ENCODE measurements around the gene APBA1.

APBA1 gene

GRCh38 chr9:69579032-69579758 is 93.0 kb downstream of the APBA1 start:
- no peak for DNase-seq (ENCODE audit: low spot score)

GRCh38 chr9:69578026-69578425 is 94.1 kb downstream of the APBA1 start:
- no peak for DNase-seq (ENCODE audit: low spot score)

- DNase-seq (ENCODE audit: low spot score), result no peak
Observed at GRCh38 chr9:69577123-69577522, 95.0 kb downstream of the APBA1 start.

GRCh38 chr9:69574057-69574456 is 98.1 kb downstream of the APBA1 start:
- no peak for DNase-seq (ENCODE audit: low spot score)

GRCh38 chr9:69573651-69574050 is 98.5 kb downstream of the APBA1 start:
- DNase-seq (ENCODE audit: low spot score), result no peak

- no peak for DNase-seq (ENCODE audit: low spot score)
Observed at GRCh38 chr9:69572611-69573010, 99.6 kb downstream of the APBA1 start.

- no peak for DNase-seq (ENCODE audit: low spot score)
Observed at GRCh38 chr9:69571032-69571431, 101.1 kb downstream of the APBA1 start.

GRCh38 chr9:69569738-69570451 is 102.3 kb downstream of the APBA1 start:
- no peak for DNase-seq (ENCODE audit: low spot score)

- no peak for DNase-seq (ENCODE audit: low spot score)
Observed at GRCh38 chr9:69564557-69564956, 107.6 kb downstream of the APBA1 start.

- DNase-seq (ENCODE audit: low spot score), result no peak
Observed at GRCh38 chr9:69559126-69559525, 113.0 kb downstream of the APBA1 start.

GRCh38 chr9:69556707-69557106 is 115.5 kb downstream of the APBA1 start:
- no peak for DNase-seq (ENCODE audit: low spot score)

- no peak for DNase-seq (ENCODE audit: low spot score)
Observed at GRCh38 chr9:69555802-69556201, 116.4 kb downstream of the APBA1 start.

GRCh38 chr9:69554945-69555344 is 117.2 kb downstream of the APBA1 start:
- no peak for DNase-seq (ENCODE audit: low spot score)

GRCh38 chr9:69549310-69550202 is 122.6 kb downstream of the APBA1 start:
- peak; percentile 60 for DNase-seq (ENCODE audit: low spot score)

- DNase-seq (ENCODE audit: low spot score), result peak; percentile 45
Observed at GRCh38 chr9:69548681-69549080, 123.5 kb downstream of the APBA1 start.

- DNase-seq (ENCODE audit: low spot score), result no peak
Observed at GRCh38 chr9:69546265-69546664, 125.9 kb downstream of the APBA1 start.

GRCh38 chr9:69542942-69543704 is 129.0 kb downstream of the APBA1 start:
- peak; percentile 44 for DNase-seq (ENCODE audit: low spot score)

- no peak for DNase-seq (ENCODE audit: low spot score)
Observed at GRCh38 chr9:69542058-69542457, 130.1 kb downstream of the APBA1 start.

- DNase-seq (ENCODE audit: low spot score), result no peak
Observed at GRCh38 chr9:69535911-69536310, 136.3 kb downstream of the APBA1 start.

- no peak for DNase-seq (ENCODE audit: low spot score)
Observed at GRCh38 chr9:69535286-69535832, 136.8 kb downstream of the APBA1 start.

GRCh38 chr9:69532396-69532795 is 139.8 kb downstream of the APBA1 start:
- DNase-seq (ENCODE audit: low spot score), result no peak

- no peak for DNase-seq (ENCODE audit: low spot score)
Observed at GRCh38 chr9:69527454-69527853, 144.7 kb downstream of the APBA1 start.

Data from putamen (tissue), 1 donor.